ENCODE measurements around the gene TESK1. TPM values are rescaled to one million over a fixed set of nuclear protein-coding genes. Genes with fewer than 3 reads are reported as not detected.
"Not testable (repeated sequence)": the region's sequence is repeated elsewhere in the genome, so short reads cannot be mapped to it uniquely, and the experiment has no call there.

TESK1 gene
- total RNA-seq, 4 donors from 2014 or later, result 2.0 to 59.7 (median 15.5) TPM

GRCh38 chr9:35635730-35636129 lies 30.7 kb downstream of the TESK1 start:
- intact Hi-C loops (cut with DNase I; ENCODE audit: low total_unique reads), result no loop called here
- H3K27ac ChIP-seq, result no peak overlapping the region
- TF ChIP-seq CTCF (IDR thresholded peaks at IDR 0.05) (no peak), POLR2A (IDR thresholded peaks at IDR 0.05) (no peak)
- no peaks in the 10 kb centered on the region for H3K27me3 ChIP-seq
- no peak for DNase-seq
- no peaks in the 10 kb centered on the region for H3K36me3 ChIP-seq
- H3K4me3 ChIP-seq, result no peak overlapping the region
- no peaks in the 10 kb centered on the region for H3K9me3 ChIP-seq
- no peaks in the 10 kb centered on the region for H3K4me1 ChIP-seq

GRCh38 chr9:35636135-35636876 lies 31.2 kb downstream of the TESK1 start:
- H3K27ac ChIP-seq, result no peak overlapping the region
- DNase-seq, result no peak

GRCh38 chr9:35636877-35637246 lies 31.8 kb downstream of the TESK1 start:
- DNase-seq; H3K4me1 ChIP-seq; H3K36me3 ChIP-seq; H3K27me3 ChIP-seq; H3K27ac ChIP-seq; H3K4me3 ChIP-seq; H3K9me3 ChIP-seq; intact Hi-C loops (cut with DNase I; ENCODE audit: low total_unique reads): not testable (repeated sequence)

More at GRCh38 chr9:35636135-35636876, 31.2 kb downstream of the TESK1 start:
- H3K36me3 ChIP-seq, result no peaks in the 10 kb centered on the region
- H3K4me1 ChIP-seq, result no peaks in the 10 kb centered on the region
- H3K4me3 ChIP-seq, result no peak overlapping the region
- H3K9me3 ChIP-seq, result no peaks in the 10 kb centered on the region
- H3K27me3 ChIP-seq, result no peaks in the 10 kb centered on the region
- intact Hi-C loops (cut with DNase I; ENCODE audit: low total_unique reads), result no loop called here
- TF ChIP-seq POLR2A (IDR thresholded peaks at IDR 0.05) (no peak), CTCF (IDR thresholded peaks at IDR 0.05) (no peak)

GRCh38 chr9:35637427-35637955 lies 32.4 kb downstream of the TESK1 start:
- H3K36me3 ChIP-seq; H3K27me3 ChIP-seq; intact Hi-C loops (cut with DNase I; ENCODE audit: low total_unique reads); DNase-seq; H3K27ac ChIP-seq; H3K4me3 ChIP-seq; H3K4me1 ChIP-seq; H3K9me3 ChIP-seq: not testable (repeated sequence)

- H3K36me3 ChIP-seq; H3K9me3 ChIP-seq; H3K27ac ChIP-seq; intact Hi-C loops (cut with DNase I; ENCODE audit: low total_unique reads); H3K27me3 ChIP-seq; H3K4me3 ChIP-seq; DNase-seq; H3K4me1 ChIP-seq: not testable (repeated sequence)
These were observed 33.7 kb downstream of the TESK1 start for GRCh38 chr9:35638751-35639150.

GRCh38 chr9:35639225-35639624 lies 34.2 kb downstream of the TESK1 start:
- H3K27ac ChIP-seq; H3K36me3 ChIP-seq; intact Hi-C loops (cut with DNase I; ENCODE audit: low total_unique reads); H3K27me3 ChIP-seq; H3K9me3 ChIP-seq; H3K4me1 ChIP-seq; H3K4me3 ChIP-seq; DNase-seq: not testable (repeated sequence)

GRCh38 chr9:35639631-35640030 lies 34.6 kb downstream of the TESK1 start:
- H3K27ac ChIP-seq, result no peak overlapping the region
- H3K36me3 ChIP-seq, result no peaks in the 10 kb centered on the region
- H3K4me1 ChIP-seq, result no peaks in the 10 kb centered on the region
- H3K4me3 ChIP-seq, result no peak overlapping the region
- H3K9me3 ChIP-seq, result no peaks in the 10 kb centered on the region
- TF ChIP-seq CTCF (IDR thresholded peaks at IDR 0.05) (no peak), POLR2A (IDR thresholded peaks at IDR 0.05) (no peak)
- no peak for DNase-seq
- H3K27me3 ChIP-seq, result no peaks in the 10 kb centered on the region
- intact Hi-C loops (cut with DNase I; ENCODE audit: low total_unique reads), result no loop called here

- H3K9me3 ChIP-seq; H3K27ac ChIP-seq; DNase-seq; H3K4me3 ChIP-seq; intact Hi-C loops (cut with DNase I; ENCODE audit: low total_unique reads); H3K36me3 ChIP-seq; H3K27me3 ChIP-seq; H3K4me1 ChIP-seq: not testable (repeated sequence)
These were observed 35.4 kb downstream of the TESK1 start for GRCh38 chr9:35640431-35640830.

GRCh38 chr9:35641478-35641877 lies 36.4 kb downstream of the TESK1 start:
- H3K9me3 ChIP-seq; H3K27me3 ChIP-seq; H3K27ac ChIP-seq; H3K36me3 ChIP-seq; intact Hi-C loops (cut with DNase I; ENCODE audit: low total_unique reads); H3K4me3 ChIP-seq; DNase-seq; H3K4me1 ChIP-seq: not testable (repeated sequence)
